GM12875 (cell line): Measurements from ENCODE around the gene ATP13A1.

Experiments used
- H3K4me3 ChIP-seq: one replicate; pipeline ENCODE4 v1.5.1; 2011; ENCODE audit warnings: low read depth, low read length, control low read depth
- TF ChIP-seq, protein P1 (sequence below): IDR thresholded peaks from 2 replicates; pipeline ENCODE4 v1.5.1; 2011; ENCODE audit warnings: low read depth, mild to moderate bottlenecking, control low read depth, inconsistent platforms, low read length, moderate library complexity, borderline replicate concordance; ENCODE audit not compliant: insufficient read depth

ATP13A1 gene

DNA sequence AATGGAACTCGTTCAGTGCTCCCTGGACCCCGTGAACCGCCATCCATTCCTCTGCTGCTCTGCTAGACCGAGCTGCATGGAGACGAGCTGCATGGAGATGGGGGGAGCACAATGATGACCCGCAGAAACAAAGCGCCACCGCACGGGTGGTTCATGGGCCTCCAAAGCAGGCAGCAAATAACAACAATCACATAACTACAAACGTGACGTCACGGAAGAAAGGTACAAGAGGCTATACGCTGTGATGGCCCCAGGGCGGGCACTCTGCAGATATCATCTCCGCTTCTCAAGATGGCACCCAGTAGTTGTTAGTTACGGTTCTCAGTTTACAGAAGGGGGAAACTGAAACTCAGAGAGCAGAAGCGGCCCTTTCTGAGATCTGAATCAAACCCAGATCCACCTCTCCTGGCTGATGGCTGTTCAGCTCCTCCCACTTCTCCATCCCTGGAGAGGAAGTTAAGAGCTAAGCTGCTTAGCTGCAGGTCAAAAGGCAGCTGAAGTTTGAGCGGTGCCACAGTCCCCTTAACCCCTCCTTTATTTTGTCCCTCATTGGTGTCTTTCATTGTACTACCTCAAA, 1.7 kb downstream of the ATP13A1 start:
- TF ChIP-seq, protein P1, sequence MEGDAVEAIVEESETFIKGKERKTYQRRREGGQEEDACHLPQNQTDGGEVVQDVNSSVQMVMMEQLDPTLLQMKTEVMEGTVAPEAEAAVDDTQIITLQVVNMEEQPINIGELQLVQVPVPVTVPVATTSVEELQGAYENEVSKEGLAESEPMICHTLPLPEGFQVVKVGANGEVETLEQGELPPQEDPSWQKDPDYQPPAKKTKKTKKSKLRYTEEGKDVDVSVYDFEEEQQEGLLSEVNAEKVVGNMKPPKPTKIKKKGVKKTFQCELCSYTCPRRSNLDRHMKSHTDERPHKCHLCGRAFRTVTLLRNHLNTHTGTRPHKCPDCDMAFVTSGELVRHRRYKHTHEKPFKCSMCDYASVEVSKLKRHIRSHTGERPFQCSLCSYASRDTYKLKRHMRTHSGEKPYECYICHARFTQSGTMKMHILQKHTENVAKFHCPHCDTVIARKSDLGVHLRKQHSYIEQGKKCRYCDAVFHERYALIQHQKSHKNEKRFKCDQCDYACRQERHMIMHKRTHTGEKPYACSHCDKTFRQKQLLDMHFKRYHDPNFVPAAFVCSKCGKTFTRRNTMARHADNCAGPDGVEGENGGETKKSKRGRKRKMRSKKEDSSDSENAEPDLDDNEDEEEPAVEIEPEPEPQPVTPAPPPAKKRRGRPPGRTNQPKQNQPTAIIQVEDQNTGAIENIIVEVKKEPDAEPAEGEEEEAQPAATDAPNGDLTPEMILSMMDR, result no peak
- H3K4me3 ChIP-seq, result peak overlapping the region; percentile 76

DNA sequence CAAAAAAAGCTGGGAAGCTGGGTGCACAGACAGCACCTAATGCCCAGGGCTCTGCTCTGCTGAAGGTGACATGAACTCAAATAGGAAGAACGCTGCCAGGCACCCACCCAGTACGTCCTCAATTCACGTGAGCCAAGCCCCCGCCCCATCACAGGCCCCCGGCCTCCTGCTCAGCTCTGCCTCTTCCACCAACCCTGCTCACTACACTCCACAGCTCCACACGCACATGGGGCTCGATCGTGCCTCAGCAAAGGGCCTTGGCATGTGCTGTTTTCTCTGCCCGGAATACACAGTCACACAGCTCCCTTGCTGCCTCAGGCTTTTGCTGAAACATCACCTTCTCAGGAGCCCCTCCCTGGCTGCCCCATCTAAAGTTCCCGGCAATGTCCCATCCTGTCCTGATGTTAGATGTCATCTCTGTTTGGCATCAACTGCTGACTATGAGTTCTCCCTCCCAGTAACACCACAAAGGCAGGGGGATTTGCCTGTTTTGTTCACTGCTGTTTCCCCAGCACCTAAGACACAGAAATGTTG, 2.3 kb downstream of the ATP13A1 start:
- TF ChIP-seq, protein P1, result no peak

DNA sequence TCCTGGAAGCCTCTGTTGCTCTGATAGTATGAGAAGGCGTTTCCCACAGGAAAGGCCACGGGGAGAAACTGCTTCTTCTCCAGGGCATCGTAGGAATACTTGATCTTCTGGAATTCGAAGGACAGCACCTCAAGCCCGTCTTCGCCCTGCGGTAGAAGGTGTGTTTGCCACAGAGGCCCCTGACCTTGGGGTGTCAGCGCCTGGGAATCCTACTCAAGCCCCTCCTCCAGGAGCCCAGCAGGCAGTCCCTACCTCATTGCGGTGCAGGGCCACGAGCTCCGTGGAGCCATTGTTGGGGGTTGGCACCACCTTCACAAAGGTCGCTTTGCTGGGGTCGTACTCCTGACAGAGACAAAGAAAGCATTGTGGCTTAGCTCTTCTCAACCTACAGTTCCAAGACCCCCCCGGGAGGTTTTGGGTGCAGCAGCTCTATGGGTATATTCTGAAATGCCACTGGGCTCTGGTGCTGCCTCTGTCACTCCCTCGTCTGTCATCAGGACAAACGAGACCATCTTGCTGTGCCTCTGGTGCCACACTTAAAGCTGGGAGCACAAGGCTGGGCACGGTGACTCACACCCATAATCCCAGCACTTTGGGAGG, 3.7 kb downstream of the ATP13A1 start:
- TF ChIP-seq, protein P1, result no peak

More for the DNA sequence above, 2.3 kb downstream of the ATP13A1 start:
- H3K4me3 ChIP-seq, result peak overlapping the region; percentile 76

DNA sequence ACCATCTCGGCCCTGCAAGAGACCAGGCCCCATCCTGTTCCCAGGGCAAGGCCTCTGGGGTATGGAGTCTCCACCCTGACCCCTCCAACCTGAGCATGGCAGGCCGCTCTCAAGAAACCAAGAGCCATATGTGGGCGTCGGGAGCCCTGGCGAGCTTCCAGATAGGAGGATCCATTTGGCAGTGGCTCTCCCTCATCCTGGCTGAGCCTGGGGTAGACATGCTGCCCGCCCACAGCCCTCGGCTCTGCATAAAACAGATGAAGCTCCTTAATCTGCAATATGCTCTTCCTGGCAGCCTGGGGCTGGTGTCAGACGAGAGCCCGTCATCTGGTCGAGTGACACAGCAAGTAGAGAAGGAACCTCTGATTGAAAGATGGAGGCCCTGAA, 6.1 kb downstream of the ATP13A1 start:
- H3K4me3 ChIP-seq, result no peak overlapping the region
- TF ChIP-seq, protein P1, result no peak

More for the DNA sequence above, 3.7 kb downstream of the ATP13A1 start:
- no peak overlapping the region for H3K4me3 ChIP-seq

DNA sequence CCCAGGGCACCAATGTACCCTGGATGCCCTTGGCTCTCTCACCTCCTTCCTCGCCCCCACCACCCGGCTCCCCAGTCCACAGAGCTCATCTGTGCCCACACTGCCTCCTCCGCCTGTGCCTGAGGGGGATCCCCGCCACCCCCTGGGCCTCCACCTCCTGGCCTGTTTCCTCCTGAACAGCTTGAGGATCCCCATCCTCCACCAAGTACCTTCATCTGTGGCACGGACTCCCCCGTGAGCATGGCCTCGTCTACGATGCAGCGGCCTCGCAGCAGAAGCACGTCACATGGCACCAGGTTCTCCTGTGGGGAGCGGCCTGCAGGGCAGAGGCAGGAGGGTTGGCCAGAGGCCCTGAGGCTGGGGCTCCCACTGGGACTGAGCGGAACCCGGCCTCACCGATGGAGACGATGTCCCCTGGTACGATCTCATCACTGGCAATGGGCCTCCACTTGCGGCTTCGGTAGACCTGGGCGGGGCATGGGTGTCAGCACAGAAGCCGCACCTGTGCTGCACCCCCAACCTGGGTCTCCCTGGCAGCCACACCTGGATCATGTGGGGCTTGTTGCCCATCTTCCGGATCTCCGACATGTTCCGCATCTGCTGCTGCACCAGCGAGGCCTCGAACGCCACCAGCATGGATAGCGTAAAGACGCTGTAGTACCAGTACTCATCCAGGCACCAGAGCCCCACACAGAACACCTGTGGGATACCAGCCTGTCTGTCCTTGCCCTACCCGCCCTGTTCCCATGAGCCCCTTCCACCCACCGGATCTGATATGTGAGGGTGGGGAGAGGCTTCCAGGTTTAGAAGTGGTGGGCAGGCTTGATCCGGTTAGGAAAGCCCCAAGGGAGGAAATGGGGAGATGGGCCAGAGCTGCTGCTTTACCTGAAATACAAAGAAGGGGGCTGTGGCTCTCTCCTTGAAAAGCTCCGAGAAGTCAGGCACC, 6.8 kb downstream of the ATP13A1 start:
- no peak overlapping the region for H3K4me3 ChIP-seq
- TF ChIP-seq, protein P1, result no peak

DNA sequence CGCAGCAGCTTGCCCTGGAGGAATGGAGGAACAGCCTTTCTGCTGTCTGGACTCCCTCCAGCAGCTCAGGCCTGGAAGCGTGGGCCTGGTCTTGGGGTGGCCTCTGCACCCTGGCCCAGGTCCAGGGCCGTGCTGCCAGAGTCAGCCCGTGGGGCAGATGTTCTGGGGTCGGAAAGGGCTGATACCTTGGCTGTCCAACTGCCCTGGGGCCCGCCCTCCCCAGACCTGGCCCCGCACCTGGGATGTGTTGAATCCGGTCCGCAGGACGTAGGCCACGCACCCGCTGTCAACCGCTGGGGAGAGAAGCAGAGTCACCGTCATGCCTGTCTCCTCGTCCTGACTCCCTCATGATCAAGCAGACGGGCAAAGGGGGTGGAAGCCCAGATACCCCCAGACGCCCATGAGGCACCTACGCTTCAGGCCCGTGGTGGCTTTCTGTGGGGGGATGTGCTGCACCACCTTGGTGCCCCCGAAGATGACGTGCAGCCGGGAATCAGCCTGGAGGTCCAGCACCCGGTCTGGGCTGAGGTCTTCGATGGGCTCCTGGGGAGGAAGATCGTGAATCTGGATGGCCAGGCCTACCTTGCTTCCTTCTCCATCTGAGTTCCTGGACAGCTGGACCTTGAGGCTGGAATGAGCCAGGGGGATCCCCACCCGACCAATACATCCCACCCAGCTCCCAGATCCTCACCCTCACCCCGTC, 7.7 kb downstream of the ATP13A1 start:
- H3K4me3 ChIP-seq, result no peak overlapping the region
- TF ChIP-seq, protein P1, result no peak
